ENCODE data around the gene FBXO24. TPM values are rescaled to one million over a fixed set of nuclear protein-coding genes. Genes with fewer than 3 reads are reported as not detected.

FBXO24 gene
- total and polyA plus RNA-seq, 9 of the 15 experiments (the other 6 are each of a cell fraction or from before 2014, with no cell fraction given) = 0.17 to 0.95 (median 0.50) TPM

DNA sequence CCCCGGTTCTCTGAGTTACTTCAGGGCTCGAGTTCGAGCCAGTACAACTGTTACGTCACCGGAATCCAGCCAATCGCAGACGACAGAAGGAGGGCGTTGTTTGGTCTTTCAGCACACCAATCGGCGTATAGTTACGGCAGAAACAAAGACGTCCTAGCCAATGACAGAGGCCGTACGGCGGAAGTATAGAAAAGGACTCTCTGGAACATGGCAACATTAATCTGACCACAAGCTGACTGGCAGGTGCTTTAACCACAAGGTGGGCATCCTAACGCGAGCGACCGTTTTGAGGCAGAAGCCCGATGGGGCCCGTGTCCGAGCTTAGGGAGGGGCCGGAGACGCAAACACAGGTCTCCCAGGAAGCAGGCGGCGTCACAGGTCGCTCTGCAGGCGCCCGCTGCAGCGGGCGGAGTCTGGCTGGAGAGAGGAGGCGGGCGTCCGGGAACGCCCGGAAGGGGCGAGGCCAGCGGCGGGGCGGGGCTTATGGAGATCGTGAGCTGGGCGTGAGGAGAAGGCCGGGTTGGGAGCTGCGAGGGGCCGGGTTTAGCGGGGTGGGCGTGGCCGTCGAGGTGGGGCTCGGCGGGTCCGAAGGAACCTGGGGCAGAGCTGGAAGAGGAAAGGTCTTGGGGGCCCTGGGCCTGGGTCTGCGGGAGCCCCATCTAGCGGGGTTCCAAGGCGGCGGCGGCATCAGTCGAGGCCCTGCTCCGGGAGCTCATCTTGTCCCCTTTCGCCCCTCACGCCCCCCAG lies 26.0 kb downstream of the FBXO24 start, which contains the start of gene MOSPD3 (continued):
- peak; percentile 25; the same call in 1 of the 2 replicates for TF ChIP-seq EP300 (IDR thresholded peaks at IDR 0.05; ENCODE audit: low read length)
- TF ChIP-seq ARID1B (IDR thresholded peaks at IDR 0.05) = no peak
- TF ChIP-seq, protein P1, sequence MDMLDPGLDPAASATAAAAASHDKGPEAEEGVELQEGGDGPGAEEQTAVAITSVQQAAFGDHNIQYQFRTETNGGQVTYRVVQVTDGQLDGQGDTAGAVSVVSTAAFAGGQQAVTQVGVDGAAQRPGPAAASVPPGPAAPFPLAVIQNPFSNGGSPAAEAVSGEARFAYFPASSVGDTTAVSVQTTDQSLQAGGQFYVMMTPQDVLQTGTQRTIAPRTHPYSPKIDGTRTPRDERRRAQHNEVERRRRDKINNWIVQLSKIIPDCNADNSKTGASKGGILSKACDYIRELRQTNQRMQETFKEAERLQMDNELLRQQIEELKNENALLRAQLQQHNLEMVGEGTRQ (CRISPR knock-in tag; IDR thresholded peaks at IDR 0.05) = no peak
- peak; percentile 74 for TF ChIP-seq L3MBTL2 (IDR thresholded peaks at IDR 0.05)
- TF ChIP-seq SIN3A (IDR thresholded peaks at IDR 0.05; ENCODE audit: borderline replicate concordance in 2 of 2, control insufficient read depth in 1 of 2, low read depth in 2 of 2, low read length in 2 of 2) = peak; percentile 61 to 89; a peak in 1 of 4 replicates
- TF ChIP-seq FIP1L1 (IDR thresholded peaks at IDR 0.05; ENCODE audit: low read depth, low read length, poor library complexity, severe bottlenecking) = peak; percentile 51
- TF ChIP-seq, protein P2, sequence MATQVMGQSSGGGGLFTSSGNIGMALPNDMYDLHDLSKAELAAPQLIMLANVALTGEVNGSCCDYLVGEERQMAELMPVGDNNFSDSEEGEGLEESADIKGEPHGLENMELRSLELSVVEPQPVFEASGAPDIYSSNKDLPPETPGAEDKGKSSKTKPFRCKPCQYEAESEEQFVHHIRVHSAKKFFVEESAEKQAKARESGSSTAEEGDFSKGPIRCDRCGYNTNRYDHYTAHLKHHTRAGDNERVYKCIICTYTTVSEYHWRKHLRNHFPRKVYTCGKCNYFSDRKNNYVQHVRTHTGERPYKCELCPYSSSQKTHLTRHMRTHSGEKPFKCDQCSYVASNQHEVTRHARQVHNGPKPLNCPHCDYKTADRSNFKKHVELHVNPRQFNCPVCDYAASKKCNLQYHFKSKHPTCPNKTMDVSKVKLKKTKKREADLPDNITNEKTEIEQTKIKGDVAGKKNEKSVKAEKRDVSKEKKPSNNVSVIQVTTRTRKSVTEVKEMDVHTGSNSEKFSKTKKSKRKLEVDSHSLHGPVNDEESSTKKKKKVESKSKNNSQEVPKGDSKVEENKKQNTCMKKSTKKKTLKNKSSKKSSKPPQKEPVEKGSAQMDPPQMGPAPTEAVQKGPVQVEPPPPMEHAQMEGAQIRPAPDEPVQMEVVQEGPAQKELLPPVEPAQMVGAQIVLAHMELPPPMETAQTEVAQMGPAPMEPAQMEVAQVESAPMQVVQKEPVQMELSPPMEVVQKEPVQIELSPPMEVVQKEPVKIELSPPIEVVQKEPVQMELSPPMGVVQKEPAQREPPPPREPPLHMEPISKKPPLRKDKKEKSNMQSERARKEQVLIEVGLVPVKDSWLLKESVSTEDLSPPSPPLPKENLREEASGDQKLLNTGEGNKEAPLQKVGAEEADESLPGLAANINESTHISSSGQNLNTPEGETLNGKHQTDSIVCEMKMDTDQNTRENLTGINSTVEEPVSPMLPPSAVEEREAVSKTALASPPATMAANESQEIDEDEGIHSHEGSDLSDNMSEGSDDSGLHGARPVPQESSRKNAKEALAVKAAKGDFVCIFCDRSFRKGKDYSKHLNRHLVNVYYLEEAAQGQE (IDR thresholded peaks at IDR 0.05; ENCODE audit: borderline replicate concordance) = peak; percentile 18; the same call in 1 of the 2 replicates
- TF ChIP-seq, protein P2 (CRISPR knock-in tag; IDR thresholded peaks at IDR 0.05; ENCODE audit: low read depth) = peak; percentile 41; the same call in 1 of the 2 replicates
- TF ChIP-seq CXXC5 (CRISPR knock-in tag; IDR thresholded peaks at IDR 0.05) = peak; percentile 75
- TF ChIP-seq, protein P3, sequence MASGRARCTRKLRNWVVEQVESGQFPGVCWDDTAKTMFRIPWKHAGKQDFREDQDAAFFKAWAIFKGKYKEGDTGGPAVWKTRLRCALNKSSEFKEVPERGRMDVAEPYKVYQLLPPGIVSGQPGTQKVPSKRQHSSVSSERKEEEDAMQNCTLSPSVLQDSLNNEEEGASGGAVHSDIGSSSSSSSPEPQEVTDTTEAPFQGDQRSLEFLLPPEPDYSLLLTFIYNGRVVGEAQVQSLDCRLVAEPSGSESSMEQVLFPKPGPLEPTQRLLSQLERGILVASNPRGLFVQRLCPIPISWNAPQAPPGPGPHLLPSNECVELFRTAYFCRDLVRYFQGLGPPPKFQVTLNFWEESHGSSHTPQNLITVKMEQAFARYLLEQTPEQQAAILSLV (tag; IDR thresholded peaks at IDR 0.05) = no peak
- peak; percentile 70 for TF ChIP-seq HMGN3 (IDR thresholded peaks at IDR 0.05; ENCODE audit: borderline replicate concordance, extremely low read depth, insufficient read length, low read depth, low read length)
- TF ChIP-seq, protein P4, sequence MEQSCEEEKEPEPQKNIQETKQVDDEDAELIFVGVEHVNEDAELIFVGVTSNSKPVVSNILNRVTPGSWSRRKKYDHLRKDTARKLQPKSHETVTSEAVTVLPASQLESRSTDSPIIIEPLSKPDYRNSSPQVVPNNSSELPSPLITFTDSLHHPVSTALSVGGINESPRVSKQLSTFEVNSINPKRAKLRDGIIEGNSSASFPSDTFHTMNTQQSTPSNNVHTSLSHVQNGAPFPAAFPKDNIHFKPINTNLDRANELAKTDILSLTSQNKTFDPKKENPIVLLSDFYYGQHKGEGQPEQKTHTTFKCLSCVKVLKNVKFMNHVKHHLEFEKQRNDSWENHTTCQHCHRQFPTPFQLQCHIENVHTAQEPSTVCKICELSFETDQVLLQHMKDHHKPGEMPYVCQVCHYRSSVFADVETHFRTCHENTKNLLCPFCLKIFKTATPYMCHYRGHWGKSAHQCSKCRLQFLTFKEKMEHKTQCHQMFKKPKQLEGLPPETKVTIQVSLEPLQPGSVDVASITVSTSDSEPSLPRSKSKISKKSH (CRISPR knock-in tag; IDR thresholded peaks at IDR 0.05) = no peak
